ENCODE data around the gene WDR27.

- TF ChIP-seq CTCF (IDR thresholded peaks at IDR 0.05) (no peak), RFX5 (IDR thresholded peaks at IDR 0.05) (no peak), ZFP36 (IDR thresholded peaks at IDR 0.05; ENCODE audit: borderline replicate concordance, partially characterized antibody) (no peak), RAD21 (conservative IDR thresholded peaks at IDR 0.05 in 1 of 2, IDR thresholded peaks at IDR 0.05 in 1 of 2) (no peak)
Observed at GRCh38 chr6:169449221-169449620, 252.6 kb downstream of the WDR27 start.
